Inferior parietal cortex (tissue), 1 donor: Measurements from ENCODE around the gene AKAP13.
A peak's percentile ranks its signal among the peaks of the same experiment; 100 is the strongest.
"Not testable (repeated sequence)": the region's sequence is repeated elsewhere in the genome, so short reads cannot be mapped to it uniquely, and the experiment has no call there.

Experiments used
- DNase-seq: peaks from one replicate; pipeline ENCODE4 v3.0.0-alpha.2; 2016; ENCODE audit errors: extremely low spot score

AKAP13 gene

GRCh38 chr15:85475317-85475701 is 94.9 kb downstream of the AKAP13 start:
- DNase-seq: no peak

GRCh38 chr15:85475711-85476110 is 95.3 kb downstream of the AKAP13 start:
- DNase-seq: no peak

GRCh38 chr15:85477061-85477460 is 96.7 kb downstream of the AKAP13 start:
- no peak for DNase-seq

- no peak for DNase-seq
These were observed 97.3 kb downstream of the AKAP13 start for GRCh38 chr15:85477730-85478129.

GRCh38 chr15:85479071-85479647 is 98.8 kb downstream of the AKAP13 start:
- DNase-seq: no peak

GRCh38 chr15:85480923-85481322 is 100.5 kb downstream of the AKAP13 start:
- no peak for DNase-seq

DNA sequence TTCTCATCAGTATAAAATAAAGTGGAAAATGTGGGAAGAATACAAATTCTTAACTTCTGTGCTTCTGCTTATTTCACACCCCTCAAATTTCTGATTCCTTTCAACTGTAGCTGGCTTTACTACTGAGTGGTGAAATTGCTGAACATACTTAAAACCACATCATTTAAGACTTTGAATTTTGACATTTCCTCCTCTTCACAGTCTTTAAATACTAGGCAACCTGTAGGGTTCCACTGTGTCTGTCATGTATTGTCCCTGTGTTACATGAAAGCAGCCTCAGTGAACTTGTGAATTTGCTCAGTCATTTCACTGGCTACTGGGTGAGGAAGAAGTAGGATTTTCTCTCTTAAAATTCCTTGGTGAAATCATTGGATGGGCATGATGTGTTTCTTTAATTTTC is 101.1 kb downstream of the AKAP13 start:
- DNase-seq: not testable (repeated sequence)

- no peak for DNase-seq
These were observed 102.5 kb downstream of the AKAP13 start for GRCh38 chr15:85482894-85483293.

DNA sequence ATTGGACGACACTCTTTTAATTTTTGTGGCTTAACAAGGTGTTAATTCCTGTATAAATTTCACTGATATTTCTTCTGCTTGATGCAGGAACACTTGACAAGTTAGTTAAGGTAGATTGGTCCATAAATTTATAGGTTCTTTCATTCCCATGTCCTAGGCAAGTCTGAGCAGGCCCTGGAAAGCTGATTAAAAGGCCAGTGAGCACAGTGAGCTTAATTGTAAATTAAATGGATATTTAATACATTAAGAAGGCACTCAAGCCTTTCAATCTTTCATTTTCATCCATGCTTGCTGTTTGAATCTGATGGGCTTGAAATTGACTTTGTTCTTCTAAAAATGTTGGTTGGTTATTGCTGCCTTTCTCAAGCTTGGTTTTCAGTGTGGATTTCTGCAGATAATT is 103.6 kb downstream of the AKAP13 start:
- not testable (repeated sequence) for DNase-seq

- not testable (repeated sequence) for DNase-seq
These were observed 104.5 kb downstream of the AKAP13 start for GRCh38 chr15:85484923-85485322.

DNA sequence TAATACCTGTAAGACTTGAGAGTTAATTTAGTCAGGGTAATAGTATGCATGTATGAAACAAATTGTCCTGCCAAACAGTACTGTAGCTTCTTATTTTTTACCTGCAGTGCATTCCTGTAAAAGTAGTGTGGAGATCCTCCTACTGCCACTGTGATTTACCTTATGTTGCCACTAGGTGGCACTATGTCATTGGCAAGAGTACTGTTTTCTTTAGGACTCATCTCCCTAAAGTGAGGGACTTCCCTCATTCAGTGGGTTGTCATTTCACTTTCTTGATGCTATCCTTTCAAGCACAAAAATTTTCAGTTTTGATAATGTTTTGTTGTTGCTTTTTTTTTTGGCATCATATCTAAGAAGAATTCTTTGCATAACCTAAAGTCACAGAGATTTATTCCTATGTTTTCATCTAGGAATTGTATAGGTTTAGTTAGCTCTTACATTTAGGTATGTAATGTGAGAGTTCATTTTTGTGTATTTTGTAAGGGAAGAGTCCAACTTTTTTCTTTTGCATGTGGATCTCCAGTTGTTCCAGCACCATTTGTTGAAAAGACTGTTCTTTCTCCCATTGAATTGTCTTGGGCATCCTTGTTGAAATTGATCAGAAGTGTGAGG is 105.7 kb downstream of the AKAP13 start:
- DNase-seq: peak; percentile 86

DNA sequence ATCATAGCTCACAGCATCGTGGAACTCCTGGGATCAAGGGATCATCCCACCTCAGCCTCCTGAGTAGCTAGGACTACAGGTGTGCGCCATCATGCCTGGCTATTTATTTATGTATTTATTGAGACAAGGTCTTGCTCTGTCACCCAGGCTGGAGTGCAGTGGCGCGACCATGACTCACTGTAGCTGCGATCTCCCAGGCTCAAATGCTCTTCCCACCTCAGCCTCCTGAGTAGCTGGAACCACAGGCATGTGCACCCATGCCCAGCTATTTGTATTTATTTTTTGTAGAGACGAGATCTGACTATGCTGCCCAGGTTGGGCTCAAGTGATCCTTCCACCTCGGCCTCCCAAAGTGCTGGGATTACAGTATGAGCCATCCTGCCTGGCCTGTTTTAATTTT is 107.4 kb downstream of the AKAP13 start:
- DNase-seq: not testable (repeated sequence)

DNA sequence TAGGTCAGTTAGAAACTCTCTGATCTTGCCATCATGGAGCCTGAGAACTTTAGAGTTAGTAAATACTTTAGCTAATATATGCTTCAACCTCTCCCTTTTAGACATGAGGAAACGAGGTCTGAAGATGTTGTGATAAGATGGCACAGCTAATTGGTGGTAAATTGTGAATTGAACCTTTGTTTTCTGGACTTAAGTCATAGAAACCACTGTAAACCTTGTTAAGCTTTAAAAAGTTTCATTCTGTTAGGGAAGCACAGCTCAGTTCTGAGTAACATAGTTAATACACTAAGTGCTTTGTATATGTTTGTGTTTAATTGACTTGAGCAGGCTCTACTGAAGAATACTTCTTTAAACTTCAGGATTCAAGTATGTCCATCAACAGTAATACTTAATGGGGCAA is 108.6 kb downstream of the AKAP13 start:
- DNase-seq: no peak

- no peak for DNase-seq
These were observed 109.5 kb downstream of the AKAP13 start for GRCh38 chr15:85489773-85490493.

GRCh38 chr15:85490856-85491255 is 110.5 kb downstream of the AKAP13 start:
- DNase-seq: no peak

DNA sequence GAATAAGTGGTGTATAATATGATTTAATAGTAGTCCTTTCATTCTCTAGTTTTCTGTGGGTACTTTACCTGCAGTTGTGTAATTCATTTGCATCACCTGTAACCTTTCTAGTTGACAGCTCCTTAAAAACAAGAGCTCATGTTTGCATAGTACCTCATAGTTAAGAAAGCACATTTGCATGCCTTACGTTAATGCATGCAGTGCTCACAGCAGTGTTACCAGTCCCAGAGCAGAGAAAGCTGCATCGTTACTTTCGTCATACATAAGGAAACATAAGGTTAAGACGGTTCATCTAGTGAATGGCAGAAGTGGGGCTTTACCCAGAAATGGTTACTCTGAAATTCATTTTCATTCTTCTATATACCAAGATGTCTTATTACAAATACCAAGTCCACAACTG is 111.3 kb downstream of the AKAP13 start:
- no peak for DNase-seq

- no peak for DNase-seq
These were observed 112.0 kb downstream of the AKAP13 start for GRCh38 chr15:85492406-85492805.

GRCh38 chr15:85493260-85493659 is 112.9 kb downstream of the AKAP13 start:
- no peak for DNase-seq

GRCh38 chr15:85494048-85494777 is 113.8 kb downstream of the AKAP13 start:
- DNase-seq: no peak

GRCh38 chr15:85495096-85495495 is 114.7 kb downstream of the AKAP13 start:
- DNase-seq: no peak

GRCh38 chr15:85495544-85495943 is 115.1 kb downstream of the AKAP13 start:
- DNase-seq: no peak

DNA sequence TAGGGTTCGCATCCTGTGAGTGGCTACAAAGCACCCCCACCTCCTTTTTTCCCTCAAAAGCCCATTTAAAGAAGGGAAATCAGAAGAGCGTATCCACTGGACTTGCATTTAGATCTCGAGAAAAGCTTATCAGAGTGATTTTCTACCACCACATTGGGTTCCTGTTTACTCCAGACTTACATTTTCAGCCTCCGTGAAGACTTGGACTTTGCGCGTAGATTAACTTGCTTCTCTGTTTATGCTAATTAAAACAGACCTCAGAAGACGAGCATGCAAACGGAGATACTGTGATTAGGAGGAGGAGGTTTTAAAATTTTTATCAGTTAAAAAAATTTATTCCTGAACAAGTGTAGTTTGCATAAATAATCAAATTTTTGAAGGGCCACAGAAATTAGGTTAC is 115.7 kb downstream of the AKAP13 start:
- DNase-seq: no peak
